GM23338 (cell line): ENCODE measurements around the gene ZNF45. TPM values are rescaled to one million over a fixed set of nuclear protein-coding genes. Genes with fewer than 3 reads are reported as not detected.
"Not testable (repeated sequence)": the region's sequence is repeated elsewhere in the genome, so short reads cannot be mapped to it uniquely, and the experiment has no call there.

Experiments used
- ATAC-seq: fragments of 200-7000 bp; cut with Tn5 transposase; 3 replicates; pipeline ENCODE4 v1.9.1; 2020
- DNase-seq: peaks from one replicate; pipeline ENCODE4 v3.0.0-alpha.2; 2015; ENCODE audit warnings: low spot score
- H2AFZ ChIP-seq: fragments of 200-600 bp; sonication (generic); 2 replicates; pipeline ENCODE4 v1.8.0; 2016; ENCODE audit warnings: antibody characterized with exemption, mild to moderate bottlenecking, moderate library complexity
- H3F3A ChIP-seq: fragments of 200-600 bp; sonication (generic); replicated peaks from 2 replicates; pipeline ENCODE4 v1.8.0; 2017; ENCODE audit warnings: antibody characterized with exemption, mixed run types, low read depth
- H3K27ac ChIP-seq: fragments of 200-600 bp; sonication (generic); 2 replicates; pipeline ENCODE4 v1.6.1; 2016; ENCODE audit warnings: low read depth
- H3K27me3 ChIP-seq: fragments of 200-600 bp; sonication (generic); 2 replicates; pipeline ENCODE4 v1.8.0; 2016; ENCODE audit warnings: mild to moderate bottlenecking, mixed run types, moderate library complexity; ENCODE audit not compliant: insufficient read depth
- H3K36me3 ChIP-seq: fragments of 200-600 bp; sonication (generic); 2 replicates; pipeline ENCODE4 v1.8.0; 2016; ENCODE audit warnings: mild to moderate bottlenecking; ENCODE audit not compliant: insufficient read depth
- H3K4me1 ChIP-seq: fragments of 200-600 bp; sonication (generic); 2 replicates; pipeline ENCODE4 v1.8.0; 2016; ENCODE audit warnings: mild to moderate bottlenecking, moderate library complexity; ENCODE audit not compliant: insufficient read depth
- H3K4me2 ChIP-seq: fragments of 200-600 bp; sonication (generic); 2 replicates; pipeline ENCODE4 v1.7.1; 2017; ENCODE audit warnings: mixed run types
- H3K4me3 ChIP-seq: fragments of 200-600 bp; sonication (generic); 2 replicates; pipeline ENCODE4 v1.6.1; 2016; ENCODE audit warnings: mixed run types
- H3K79me2 ChIP-seq: fragments of 200-600 bp; sonication (generic); replicated peaks from 2 replicates; pipeline ENCODE4 v1.8.0; 2017; ENCODE audit warnings: mild to moderate bottlenecking; ENCODE audit not compliant: insufficient read depth
- H3K9me2 ChIP-seq: fragments of 200-600 bp; sonication (generic); 2 replicates; pipeline ENCODE4 v1.8.0; 2017; ENCODE audit not compliant: insufficient read depth
- H4K20me1 ChIP-seq: fragments of 200-600 bp; sonication (generic); replicated peaks from 2 replicates; pipeline ENCODE4 v1.8.0; 2017; ENCODE audit warnings: mild to moderate bottlenecking; ENCODE audit not compliant: insufficient read depth
- H3K27ac Mint-ChIP-seq: 2 replicates; pipeline ENCODE4 v1.8.0; 2020; ENCODE audit warnings: inconsistent platforms, mild to moderate bottlenecking, moderate library complexity, mixed read lengths
- H3K27me3 Mint-ChIP-seq: 3 replicates; pipeline ENCODE4 v1.8.0; 2022; ENCODE audit warnings: low read depth, mild to moderate bottlenecking, moderate library complexity, mixed read lengths, inconsistent platforms; ENCODE audit not compliant: insufficient read depth, poor library complexity
- H3K36me3 Mint-ChIP-seq: 3 replicates; pipeline ENCODE4 v1.8.0; 2021; ENCODE audit warnings: low read depth, mild to moderate bottlenecking, inconsistent platforms, moderate library complexity, mixed read lengths
- H3K4me1 Mint-ChIP-seq: 3 replicates; pipeline ENCODE4 v1.8.0; 2020; ENCODE audit warnings: mild to moderate bottlenecking, inconsistent platforms, mixed read lengths
- H3K4me3 Mint-ChIP-seq: 3 replicates; pipeline ENCODE4 v1.8.0; 2021; ENCODE audit warnings: moderate library complexity, mild to moderate bottlenecking, inconsistent platforms, mixed read lengths
- H3K9me3 Mint-ChIP-seq: 3 replicates; pipeline ENCODE4 v1.8.0; 2020; ENCODE audit warnings: moderate library complexity, mild to moderate bottlenecking, inconsistent platforms, mixed read lengths
- CREB1 ChIP-seq: fragments of 250-450 bp; sonication (Bioruptor Pico); IDR thresholded peaks from 2 replicates; pipeline ENCODE4 v1.5.0; 2020; ENCODE audit warnings: low read depth, mild to moderate bottlenecking, moderate library complexity
- EZH2phosphoT487 ChIP-seq: fragments of 200-600 bp; sonication (generic); IDR thresholded peaks from one replicate; pipeline ENCODE4 v1.8.1; 2018; ENCODE audit warnings: antibody characterized with exemption; ENCODE audit not compliant: unreplicated experiment
- POLR2AphosphoS5 ChIP-seq: IDR thresholded peaks from 2 replicates; pipeline ENCODE4 v1.6.1; 2016; ENCODE audit warnings: antibody characterized with exemption, low read depth
- ZNF114 ChIP-seq: fragments of 250-450 bp; sonication (Bioruptor Pico); IDR thresholded peaks from 2 replicates; pipeline ENCODE4 v1.5.0; 2020; ENCODE audit warnings: mild to moderate bottlenecking, moderate library complexity
- polyA plus RNA-seq: library from polyadenylated mRNA; unstranded; fragments of >200 nt; fragmentation: Nextera tagmentation; extraction: Ambion mirVana; gene quantifications from 2 replicates; pipeline ENCODE4 v1.2.1, GENCODE V29; 2016
- total RNA-seq: library from RNA; depleted of rRNA; stranded (reverse); fragments of >200 nt; shearing (Covaris generic); gene quantifications from 2 replicates; pipeline ENCODE4 v1.2.3, GENCODE V29; 2014
- TF ChIP-seq, protein P1 (sequence below): IDR thresholded peaks from one replicate; pipeline ENCODE4 v1.6.1; 2018; ENCODE audit warnings: antibody characterized with exemption; ENCODE audit not compliant: unreplicated experiment
- TF ChIP-seq, protein P2 (sequence below), 2 experiments: fragments of 200-600 bp in 1 of 2; sonication (generic) in 1 of 2; conservative IDR thresholded peaks; 2 replicates each; pipeline versions ENCODE4 v1.5.1 to v1.6.1; 2016 to 2017; ENCODE audit warnings: antibody characterized with exemption in 2 of 2, low read depth in 2 of 2, mild to moderate bottlenecking in 2 of 2, moderate library complexity in 1 of 2
- TF ChIP-seq, protein P3 (sequence below): IDR thresholded peaks from 2 replicates; pipeline ENCODE4 v1.6.1; 2016; ENCODE audit warnings: antibody characterized with exemption

Gene ZNF45
- total and polyA plus RNA-seq, 2 experiments from 2014 or later, result 3.3 to 9.6 TPM

- Histone ChIP-seq H3K27ac (no peak within 1 kb of the TSS), H3K4me3 (peak within 1 kb of the TSS; percentile 64), H3K4me1 (no peaks in the 10 kb centered on the region; the same call in 1 of the 2 replicates), H3F3A (no peaks in the 10 kb centered on the region), H2AFZ (peak within 1 kb of the TSS; percentile 61), H3K9me2 (peaks cover 13% of the 10 kb centered on the region; the same call in 1 of the 2 replicates), H3K79me2 (0 out of 2 replicates have a peak, but pooled peaks cover 6% of the 10 kb centered on the region), H3K27me3 (no peaks in the 10 kb centered on the region), H3K36me3 (no peaks in the 10 kb centered on the region), H3K4me2 (peak within 1 kb of the TSS; percentile 88), H4K20me1 (0 out of 2 replicates have a peak, but pooled peaks cover 3% of the 10 kb centered on the region)
- Mint-ChIP-seq H3K27me3 (peaks cover 11% of the 10 kb centered on the region), H3K4me3 (peak within 1 kb of the TSS; percentile 99), H3K9me3 (peaks cover 57% of the 10 kb centered on the region), H3K27ac (peak within 1 kb of the TSS; percentile 88), H3K4me1 (peaks cover 2% of the 10 kb centered on the region; the same call in 2 of the 3 replicates), H3K36me3 (peaks cover 31% of the 10 kb centered on the region)
- ATAC-seq (peak; percentile 98), DNase-seq (peak; percentile 99)
- TF ChIP-seq POLR2AphosphoS5 (peak; percentile 46; the same call in 1 of the 2 replicates), ZNF114 (CRISPR knock-in tag) (0 out of 2 replicates have a peak, but pooled peaks have one; percentile 39), CREB1 (CRISPR knock-in tag) (peak; percentile 59; the same call in 1 of the 2 replicates), EZH2phosphoT487 (no peak)
- TF ChIP-seq, protein P1, sequence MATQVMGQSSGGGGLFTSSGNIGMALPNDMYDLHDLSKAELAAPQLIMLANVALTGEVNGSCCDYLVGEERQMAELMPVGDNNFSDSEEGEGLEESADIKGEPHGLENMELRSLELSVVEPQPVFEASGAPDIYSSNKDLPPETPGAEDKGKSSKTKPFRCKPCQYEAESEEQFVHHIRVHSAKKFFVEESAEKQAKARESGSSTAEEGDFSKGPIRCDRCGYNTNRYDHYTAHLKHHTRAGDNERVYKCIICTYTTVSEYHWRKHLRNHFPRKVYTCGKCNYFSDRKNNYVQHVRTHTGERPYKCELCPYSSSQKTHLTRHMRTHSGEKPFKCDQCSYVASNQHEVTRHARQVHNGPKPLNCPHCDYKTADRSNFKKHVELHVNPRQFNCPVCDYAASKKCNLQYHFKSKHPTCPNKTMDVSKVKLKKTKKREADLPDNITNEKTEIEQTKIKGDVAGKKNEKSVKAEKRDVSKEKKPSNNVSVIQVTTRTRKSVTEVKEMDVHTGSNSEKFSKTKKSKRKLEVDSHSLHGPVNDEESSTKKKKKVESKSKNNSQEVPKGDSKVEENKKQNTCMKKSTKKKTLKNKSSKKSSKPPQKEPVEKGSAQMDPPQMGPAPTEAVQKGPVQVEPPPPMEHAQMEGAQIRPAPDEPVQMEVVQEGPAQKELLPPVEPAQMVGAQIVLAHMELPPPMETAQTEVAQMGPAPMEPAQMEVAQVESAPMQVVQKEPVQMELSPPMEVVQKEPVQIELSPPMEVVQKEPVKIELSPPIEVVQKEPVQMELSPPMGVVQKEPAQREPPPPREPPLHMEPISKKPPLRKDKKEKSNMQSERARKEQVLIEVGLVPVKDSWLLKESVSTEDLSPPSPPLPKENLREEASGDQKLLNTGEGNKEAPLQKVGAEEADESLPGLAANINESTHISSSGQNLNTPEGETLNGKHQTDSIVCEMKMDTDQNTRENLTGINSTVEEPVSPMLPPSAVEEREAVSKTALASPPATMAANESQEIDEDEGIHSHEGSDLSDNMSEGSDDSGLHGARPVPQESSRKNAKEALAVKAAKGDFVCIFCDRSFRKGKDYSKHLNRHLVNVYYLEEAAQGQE, result no peak
- TF ChIP-seq, protein P2, sequence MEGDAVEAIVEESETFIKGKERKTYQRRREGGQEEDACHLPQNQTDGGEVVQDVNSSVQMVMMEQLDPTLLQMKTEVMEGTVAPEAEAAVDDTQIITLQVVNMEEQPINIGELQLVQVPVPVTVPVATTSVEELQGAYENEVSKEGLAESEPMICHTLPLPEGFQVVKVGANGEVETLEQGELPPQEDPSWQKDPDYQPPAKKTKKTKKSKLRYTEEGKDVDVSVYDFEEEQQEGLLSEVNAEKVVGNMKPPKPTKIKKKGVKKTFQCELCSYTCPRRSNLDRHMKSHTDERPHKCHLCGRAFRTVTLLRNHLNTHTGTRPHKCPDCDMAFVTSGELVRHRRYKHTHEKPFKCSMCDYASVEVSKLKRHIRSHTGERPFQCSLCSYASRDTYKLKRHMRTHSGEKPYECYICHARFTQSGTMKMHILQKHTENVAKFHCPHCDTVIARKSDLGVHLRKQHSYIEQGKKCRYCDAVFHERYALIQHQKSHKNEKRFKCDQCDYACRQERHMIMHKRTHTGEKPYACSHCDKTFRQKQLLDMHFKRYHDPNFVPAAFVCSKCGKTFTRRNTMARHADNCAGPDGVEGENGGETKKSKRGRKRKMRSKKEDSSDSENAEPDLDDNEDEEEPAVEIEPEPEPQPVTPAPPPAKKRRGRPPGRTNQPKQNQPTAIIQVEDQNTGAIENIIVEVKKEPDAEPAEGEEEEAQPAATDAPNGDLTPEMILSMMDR (conservative IDR thresholded peaks at IDR 0.05; ENCODE audit: low read depth in 2 of 2), result peak; percentile 55 to 65
- TF ChIP-seq, protein P3, sequence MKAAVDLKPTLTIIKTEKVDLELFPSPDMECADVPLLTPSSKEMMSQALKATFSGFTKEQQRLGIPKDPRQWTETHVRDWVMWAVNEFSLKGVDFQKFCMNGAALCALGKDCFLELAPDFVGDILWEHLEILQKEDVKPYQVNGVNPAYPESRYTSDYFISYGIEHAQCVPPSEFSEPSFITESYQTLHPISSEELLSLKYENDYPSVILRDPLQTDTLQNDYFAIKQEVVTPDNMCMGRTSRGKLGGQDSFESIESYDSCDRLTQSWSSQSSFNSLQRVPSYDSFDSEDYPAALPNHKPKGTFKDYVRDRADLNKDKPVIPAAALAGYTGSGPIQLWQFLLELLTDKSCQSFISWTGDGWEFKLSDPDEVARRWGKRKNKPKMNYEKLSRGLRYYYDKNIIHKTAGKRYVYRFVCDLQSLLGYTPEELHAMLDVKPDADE, result peak; percentile 97
Observed at GRCh38 chr19:43950834-43951645, 16.0 kb upstream of the ZNF45 start, which contains the start of gene ZNF221. Gene ZNF221, plus strand, starts transcription at chr19:43951228. Its CDS starts 11,499 bp downstream, at chr19:43962727.

GRCh38 chr19:43949803-43950202, 14.7 kb upstream of the ZNF45 start:
- not testable (repeated sequence) for H3K4me2 ChIP-seq, H3K4me1 ChIP-seq, H3F3A ChIP-seq, H3K36me3 ChIP-seq, H3K27ac ChIP-seq, H2AFZ ChIP-seq, H4K20me1 ChIP-seq, H3K27ac Mint-ChIP-seq, DNase-seq, H3K4me3 ChIP-seq, H3K79me2 ChIP-seq, H3K27me3 ChIP-seq, H3K4me1 Mint-ChIP-seq, H3K4me3 Mint-ChIP-seq, ATAC-seq
- Mint-ChIP-seq H3K36me3 (peaks cover 24% of the 10 kb centered on the region), H3K27me3 (peaks cover 11% of the 10 kb centered on the region), H3K9me3 (peaks cover 60% of the 10 kb centered on the region)
- peaks cover 13% of the 10 kb centered on the region; the same call in 1 of the 2 replicates for H3K9me2 ChIP-seq

DNA sequence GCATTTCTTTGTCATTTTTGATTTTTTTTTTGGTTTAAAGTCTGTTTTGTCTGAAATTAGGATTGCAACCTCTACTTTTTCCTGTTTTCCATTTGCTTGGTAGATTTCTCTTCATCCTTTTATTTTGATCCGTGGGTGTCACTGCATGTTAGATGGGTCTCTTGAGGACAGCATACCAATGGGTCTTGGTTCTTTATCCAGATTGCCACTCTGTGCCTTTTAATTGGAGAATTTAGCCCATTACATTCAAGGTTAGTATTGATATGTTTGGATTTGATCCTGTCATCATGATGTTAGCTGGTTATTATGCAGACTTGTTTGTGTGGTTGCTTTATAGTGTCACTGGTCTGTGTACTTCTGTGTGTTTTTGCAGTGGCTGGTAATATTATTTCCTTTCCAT, 12.3 kb upstream of the ZNF45 start:
- not testable (repeated sequence) for H3K4me2 ChIP-seq, H3F3A ChIP-seq, H3K4me3 ChIP-seq, DNase-seq, H2AFZ ChIP-seq, H3K36me3 ChIP-seq, H3K27me3 ChIP-seq, H3K79me2 ChIP-seq, H3K4me1 Mint-ChIP-seq, ATAC-seq, H3K27ac ChIP-seq, H4K20me1 ChIP-seq, H3K27ac Mint-ChIP-seq, H3K4me1 ChIP-seq, H3K4me3 Mint-ChIP-seq
- peaks cover 14% of the 10 kb centered on the region for H3K36me3 Mint-ChIP-seq
- peaks cover 11% of the 10 kb centered on the region for H3K27me3 Mint-ChIP-seq
- peaks cover 68% of the 10 kb centered on the region for H3K9me3 Mint-ChIP-seq
- H3K9me2 ChIP-seq, result peaks cover 12% of the 10 kb centered on the region; the same call in 1 of the 2 replicates
